ENCODE data around the gene RNF151. TPM values are rescaled to one million over a fixed set of nuclear protein-coding genes. Genes with fewer than 3 reads are reported as not detected.
"Not testable (repeated sequence)": the region's sequence is repeated elsewhere in the genome, so short reads cannot be mapped to it uniquely, and the experiment has no call there.

The RNF151 gene
- total RNA-seq, 1 experiment from 2014 or later = not detected

DNA sequence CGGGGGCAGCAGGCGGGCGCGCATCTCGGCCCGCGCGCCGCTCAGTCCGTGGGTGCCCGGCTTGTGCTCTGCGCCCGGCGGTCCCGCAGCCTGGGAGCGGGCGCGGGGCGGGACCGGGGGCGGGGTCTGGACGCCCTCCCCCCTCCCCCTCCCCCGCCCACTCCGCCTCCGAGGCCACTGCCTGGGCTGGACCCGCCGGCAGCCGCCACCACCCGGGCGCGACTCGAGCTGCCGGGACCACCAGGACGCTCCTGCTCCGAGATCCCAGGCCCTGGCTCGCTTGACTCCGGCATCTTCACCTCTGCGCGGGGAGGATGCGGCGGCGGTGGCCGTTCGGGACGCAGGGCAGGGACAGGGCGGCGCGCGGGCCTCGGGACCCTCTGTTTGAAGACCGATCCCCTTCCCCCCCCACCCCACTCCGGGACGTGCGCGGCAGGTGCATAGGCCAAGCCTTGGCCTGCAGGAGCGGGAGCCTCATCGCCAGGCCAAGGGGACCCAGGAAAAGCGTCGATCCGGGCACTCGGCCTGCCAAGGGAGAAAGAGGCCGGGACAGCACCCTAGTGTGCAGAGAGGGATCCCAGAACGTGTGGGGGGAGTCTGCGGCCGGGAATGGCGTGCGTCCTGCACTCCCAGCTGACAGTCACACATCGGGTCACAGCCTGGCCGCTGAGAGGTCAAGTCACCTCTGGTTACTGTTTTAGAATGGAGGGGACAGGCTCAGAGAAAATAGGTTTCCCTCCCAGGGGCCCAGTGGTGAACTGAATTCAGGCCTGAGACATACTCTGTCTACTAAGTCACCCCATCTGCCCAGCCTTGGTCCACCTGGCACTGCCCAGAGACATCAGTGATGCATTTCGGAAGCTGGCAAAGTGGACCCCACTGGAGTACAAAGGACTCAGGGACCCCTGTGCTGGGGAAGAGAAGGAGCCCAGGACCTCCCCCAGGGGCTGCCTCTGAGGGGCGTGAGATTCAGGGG is 48.0 kb upstream of the RNF151 start, which contains the start of gene HS3ST6:
HS3ST6 (minus strand) TSS at position 65 of the 976 bp plus-strand sequence. CDS start 92 bp downstream, outside the sequence.
- DNase-seq (ENCODE audit: unreplicated experiment) = no peak
- intact Hi-C loops (cut with micrococcal nuclease) = no loop called here
- no peak within 1 kb of the TSS for H3K4me3 Mint-ChIP-seq (ENCODE audit: unreplicated experiment)
- no peak within 1 kb of the TSS for H3K27ac Mint-ChIP-seq (ENCODE audit: low read depth, unreplicated experiment)
- no TSS peak for BruUV-seq (replicated peaks)
- no peaks in the 10 kb centered on the region for H3K9me3 Mint-ChIP-seq (ENCODE audit: unreplicated experiment)
- TF ChIP-seq, protein P1, sequence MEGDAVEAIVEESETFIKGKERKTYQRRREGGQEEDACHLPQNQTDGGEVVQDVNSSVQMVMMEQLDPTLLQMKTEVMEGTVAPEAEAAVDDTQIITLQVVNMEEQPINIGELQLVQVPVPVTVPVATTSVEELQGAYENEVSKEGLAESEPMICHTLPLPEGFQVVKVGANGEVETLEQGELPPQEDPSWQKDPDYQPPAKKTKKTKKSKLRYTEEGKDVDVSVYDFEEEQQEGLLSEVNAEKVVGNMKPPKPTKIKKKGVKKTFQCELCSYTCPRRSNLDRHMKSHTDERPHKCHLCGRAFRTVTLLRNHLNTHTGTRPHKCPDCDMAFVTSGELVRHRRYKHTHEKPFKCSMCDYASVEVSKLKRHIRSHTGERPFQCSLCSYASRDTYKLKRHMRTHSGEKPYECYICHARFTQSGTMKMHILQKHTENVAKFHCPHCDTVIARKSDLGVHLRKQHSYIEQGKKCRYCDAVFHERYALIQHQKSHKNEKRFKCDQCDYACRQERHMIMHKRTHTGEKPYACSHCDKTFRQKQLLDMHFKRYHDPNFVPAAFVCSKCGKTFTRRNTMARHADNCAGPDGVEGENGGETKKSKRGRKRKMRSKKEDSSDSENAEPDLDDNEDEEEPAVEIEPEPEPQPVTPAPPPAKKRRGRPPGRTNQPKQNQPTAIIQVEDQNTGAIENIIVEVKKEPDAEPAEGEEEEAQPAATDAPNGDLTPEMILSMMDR (IDR thresholded peaks at IDR 0.05; ENCODE audit: unreplicated experiment) = no peak
- H3K36me3 Mint-ChIP-seq (ENCODE audit: insufficient read depth, unreplicated experiment) = no peaks in the 10 kb centered on the region
- ChIA-PET POLR2A (no interaction called here), CTCF (interaction anchor here (0.7 kb wide), 1 partner anchor 90 kb away, joined by 3 read pairs; no protein-coding TSS in a partner anchor)
- peaks cover 49% of the 10 kb centered on the region for H3K27me3 Mint-ChIP-seq (ENCODE audit: insufficient read depth, unreplicated experiment)
- H3K4me1 Mint-ChIP-seq (ENCODE audit: insufficient read depth, unreplicated experiment) = peaks cover 6% of the 10 kb centered on the region

DNA sequence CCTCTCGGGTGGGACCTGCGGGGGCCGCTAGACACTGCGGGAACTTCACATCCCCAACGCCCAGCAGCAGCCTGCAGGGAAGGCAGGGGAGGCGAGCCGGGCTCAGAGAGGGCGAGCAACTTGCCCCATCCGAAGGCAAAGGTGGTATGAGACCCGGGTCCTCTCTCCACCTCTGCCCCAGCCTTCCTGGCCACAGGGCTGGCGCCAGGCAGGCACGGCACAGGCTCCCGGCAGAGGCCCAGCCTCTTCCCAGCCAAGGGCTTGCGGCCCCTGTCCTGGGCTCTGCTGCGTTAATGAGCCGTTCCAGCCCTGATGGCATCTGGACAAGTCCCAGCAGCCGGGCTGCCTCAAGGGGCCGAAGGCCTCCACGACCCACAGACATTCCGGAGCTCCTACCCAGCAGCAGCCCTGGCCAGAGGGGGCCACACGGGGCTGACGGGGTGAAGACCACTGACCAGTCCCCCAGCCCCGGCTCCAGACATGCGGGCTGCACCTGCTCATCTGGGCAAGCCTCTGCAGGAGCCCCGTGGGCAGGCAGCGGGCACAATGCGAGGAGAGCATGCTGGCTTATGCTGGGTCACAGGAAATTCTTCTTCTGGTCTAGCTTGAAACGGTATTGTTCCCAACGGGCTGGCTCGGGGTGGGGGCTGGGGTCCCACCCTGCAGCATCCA is 47.2 kb upstream of the RNF151 start:
- TF ChIP-seq, protein P1 (IDR thresholded peaks at IDR 0.05; ENCODE audit: unreplicated experiment) = no peak
- intact Hi-C loops (cut with micrococcal nuclease) = no loop called here
- Mint-ChIP-seq H3K27me3 (ENCODE audit: insufficient read depth, unreplicated experiment) (peaks cover 49% of the 10 kb centered on the region), H3K9me3 (ENCODE audit: unreplicated experiment) (no peaks in the 10 kb centered on the region), H3K36me3 (ENCODE audit: insufficient read depth, unreplicated experiment) (no peaks in the 10 kb centered on the region), H3K27ac (ENCODE audit: low read depth, unreplicated experiment) (no peak overlapping the region), H3K4me1 (ENCODE audit: insufficient read depth, unreplicated experiment) (peaks cover 6% of the 10 kb centered on the region), H3K4me3 (ENCODE audit: unreplicated experiment) (no peak overlapping the region)
- POLR2A ChIA-PET = no interaction called here
- CTCF ChIA-PET = interaction anchor here (0.7 to 1.4 kb wide), 2 partner anchors 10 to 90 kb away, joined by 3 read pairs; no protein-coding TSS in a partner anchor
- DNase-seq (ENCODE audit: unreplicated experiment) = no peak
- no TSS peak for BruUV-seq (replicated peaks)

DNA sequence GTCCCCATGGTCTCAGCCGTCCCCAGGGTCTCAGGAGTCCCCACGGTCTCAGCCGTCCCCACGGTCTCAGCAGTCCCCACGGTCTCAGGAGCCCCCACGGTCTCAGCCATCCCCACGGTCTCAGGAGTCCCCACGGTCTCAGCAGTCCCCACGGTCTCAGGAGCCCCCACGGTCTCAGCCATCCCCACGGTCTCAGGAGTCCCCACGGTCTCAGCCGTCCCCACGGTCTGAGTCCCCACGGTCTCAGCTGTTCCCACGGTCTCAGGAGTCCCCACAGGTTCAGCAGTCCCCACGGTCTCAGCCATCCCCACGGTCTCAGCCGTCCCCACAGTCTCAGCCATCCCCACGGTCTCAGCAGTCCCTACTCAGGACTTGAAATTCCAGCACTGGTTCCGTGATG is 46.5 kb upstream of the RNF151 start:
- intact Hi-C loops (cut with micrococcal nuclease); POLR2A ChIA-PET; BruUV-seq (replicated peaks): not testable (repeated sequence)

DNA sequence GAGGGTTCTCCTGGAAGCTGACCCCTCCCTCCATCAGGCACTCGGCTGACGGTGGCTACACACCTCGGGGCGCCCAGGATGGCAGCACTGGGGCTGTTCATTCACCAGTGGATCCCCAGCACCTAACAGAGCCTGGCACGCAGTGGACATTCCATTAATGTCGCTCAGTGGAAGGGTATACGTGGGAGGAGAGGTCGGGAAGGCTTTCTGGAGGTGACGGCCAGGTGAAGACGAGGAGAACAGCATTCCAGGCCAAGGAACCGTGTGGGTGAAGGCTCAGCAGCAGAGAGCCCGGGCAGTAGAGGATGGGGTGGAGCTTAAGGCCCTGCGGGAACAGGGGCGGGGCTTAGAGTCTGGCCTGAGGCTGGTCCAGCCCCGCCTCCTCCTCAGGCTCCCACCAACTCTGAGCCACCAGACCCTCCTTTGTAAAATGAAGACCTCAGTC is 45.9 kb upstream of the RNF151 start:
- no peaks in the 10 kb centered on the region for H3K9me3 Mint-ChIP-seq (ENCODE audit: unreplicated experiment)
- H3K4me3 Mint-ChIP-seq (ENCODE audit: unreplicated experiment) = no peak overlapping the region
- intact Hi-C loops (cut with micrococcal nuclease) = no loop called here
- peaks cover 6% of the 10 kb centered on the region for H3K4me1 Mint-ChIP-seq (ENCODE audit: insufficient read depth, unreplicated experiment)
- no peaks in the 10 kb centered on the region for H3K36me3 Mint-ChIP-seq (ENCODE audit: insufficient read depth, unreplicated experiment)
- H3K27ac Mint-ChIP-seq (ENCODE audit: low read depth, unreplicated experiment) = no peak overlapping the region
- DNase-seq (ENCODE audit: unreplicated experiment) = no peak
- BruUV-seq (replicated peaks) = no TSS peak
- ChIA-PET POLR2A (interaction anchor here (1.5 kb wide), 1 partner anchor 52 kb away, joined by 3 read pairs; no protein-coding TSS in a partner anchor), CTCF (interaction anchor here (1.4 kb wide), 1 partner anchor 9 kb away, joined by 3 read pairs; no protein-coding TSS in a partner anchor)
- TF ChIP-seq, protein P1 (IDR thresholded peaks at IDR 0.05; ENCODE audit: unreplicated experiment) = no peak
- H3K27me3 Mint-ChIP-seq (ENCODE audit: insufficient read depth, unreplicated experiment) = peaks cover 49% of the 10 kb centered on the region

More for the DNA sequence above, 46.5 kb upstream of the RNF151 start:
- H3K4me1 Mint-ChIP-seq (ENCODE audit: insufficient read depth, unreplicated experiment); H3K27ac Mint-ChIP-seq (ENCODE audit: low read depth, unreplicated experiment); H3K36me3 Mint-ChIP-seq (ENCODE audit: insufficient read depth, unreplicated experiment); H3K4me3 Mint-ChIP-seq (ENCODE audit: unreplicated experiment); DNase-seq (ENCODE audit: unreplicated experiment); H3K9me3 Mint-ChIP-seq (ENCODE audit: unreplicated experiment): not testable (repeated sequence)
- CTCF ChIA-PET = interaction anchor here (1.4 kb wide), 1 partner anchor 10 kb away, joined by 3 read pairs; no protein-coding TSS in a partner anchor
- H3K27me3 Mint-ChIP-seq (ENCODE audit: insufficient read depth, unreplicated experiment) = peaks cover 49% of the 10 kb centered on the region
